HG03575 (cell line): ENCODE measurements around the gene TRIM17.

Source experiments
- ATAC-seq: cut with Tn5 transposase; IDR thresholded peaks from one replicate; pipeline ENCODE4 v1.9.1; 2021; ENCODE audit not compliant: unreplicated experiment, insufficient number of reproducible peaks, low FRiP score; ENCODE audit errors: extremely low read depth

TRIM17 gene

GRCh38 chr1:228416217-228416933, at the start of gene TRIM17:
Gene TRIM17 (minus strand): TSS chr1:228416861. CDS start chr1:228415072, 1,789 bp downstream.
- ATAC-seq = no peak

- ATAC-seq = no peak
Observed at GRCh38 chr1:228465571-228466146, 49.0 kb upstream of the TRIM17 start.

- no peak for ATAC-seq
Observed at GRCh38 chr1:228465141-228465540, 48.5 kb upstream of the TRIM17 start.

GRCh38 chr1:228464487-228464983, 47.9 kb upstream of the TRIM17 start:
- ATAC-seq = peak; percentile 63

DNA sequence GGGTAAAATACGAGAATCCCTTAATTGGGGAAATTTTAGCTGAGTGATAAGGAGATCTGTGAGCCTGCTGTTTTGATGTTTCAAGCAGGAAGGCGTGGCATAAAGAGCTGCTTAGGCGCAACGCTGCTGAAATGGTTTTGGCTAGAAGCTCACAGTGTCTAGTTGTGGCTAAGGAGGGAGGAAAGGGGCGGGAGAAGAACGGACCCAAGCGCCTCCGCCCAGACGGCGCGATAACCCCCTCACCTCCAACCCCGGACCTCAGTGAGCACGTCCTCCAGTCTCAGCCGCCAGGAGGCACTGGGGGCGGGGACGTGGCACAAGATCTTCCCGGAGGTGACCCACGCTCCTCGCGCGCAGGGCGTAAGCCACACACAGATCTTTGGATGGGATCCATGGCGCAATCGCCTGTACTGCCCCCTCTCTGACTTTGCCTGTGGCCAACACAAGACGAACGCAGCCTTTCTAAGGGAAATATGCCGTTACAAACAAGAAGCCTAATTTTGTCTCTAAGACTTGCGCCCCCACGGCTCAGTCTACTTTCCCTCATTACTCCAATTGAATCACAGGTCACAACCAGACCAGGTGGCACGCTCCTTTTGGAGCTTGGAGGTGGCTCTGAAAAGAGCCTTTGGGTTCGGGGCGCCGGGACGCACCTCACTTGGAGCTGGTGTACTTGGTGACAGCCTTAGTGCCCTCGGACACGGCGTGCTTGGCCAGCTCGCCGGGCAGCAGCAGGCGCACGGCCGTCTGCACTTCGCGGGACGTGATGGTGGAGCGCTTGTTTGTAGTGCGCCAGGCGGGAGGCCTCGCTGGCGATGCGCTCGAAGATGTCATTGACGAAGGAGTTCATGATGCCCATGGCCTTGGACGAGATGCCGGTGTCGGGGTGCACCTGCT, 47.1 kb upstream of the TRIM17 start:
- ATAC-seq = no peak

DNA sequence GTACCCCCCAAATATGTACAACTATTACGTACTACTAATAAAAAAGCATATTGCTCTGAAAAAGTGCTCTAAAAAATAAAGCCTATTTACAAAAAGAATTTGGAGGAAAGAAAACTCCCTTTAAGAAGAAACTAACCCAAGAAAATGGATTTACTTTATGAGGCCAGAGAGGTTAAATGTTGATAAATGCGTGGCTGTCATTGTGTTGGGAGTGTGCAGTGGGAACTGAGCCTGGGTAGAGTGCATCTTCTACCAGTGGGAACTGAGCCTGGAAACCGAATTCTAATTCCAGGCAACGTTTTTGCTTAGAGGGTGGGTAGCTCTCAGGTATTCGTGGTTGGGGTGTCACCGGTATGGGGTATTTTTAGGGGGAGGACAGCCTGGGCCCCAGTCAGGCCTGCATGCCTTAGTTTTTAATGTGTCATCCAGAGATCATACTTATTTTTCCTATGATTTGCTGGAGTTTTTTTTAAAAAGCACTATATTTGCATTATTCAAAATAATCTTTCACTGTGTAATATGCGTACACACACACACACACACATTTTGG, 46.4 kb upstream of the TRIM17 start:
- ATAC-seq = no peak

DNA sequence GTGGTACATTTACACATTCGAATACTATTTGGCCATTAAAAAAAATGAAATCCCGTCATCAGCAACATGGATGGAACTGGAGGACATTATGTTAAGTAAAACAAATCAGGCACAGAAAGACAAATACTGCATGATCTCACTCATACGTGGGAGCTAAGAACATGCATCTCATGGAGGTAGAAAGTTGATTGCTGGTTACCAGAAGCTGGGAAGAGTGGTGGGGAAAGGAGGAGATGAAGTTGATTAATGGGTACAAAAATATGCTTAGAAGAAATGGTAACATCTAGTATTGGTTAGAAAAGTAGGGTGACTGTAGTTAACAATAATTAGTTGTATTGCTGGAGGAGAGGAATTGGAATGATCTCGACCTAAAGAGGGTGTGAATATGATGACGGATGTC, 45.9 kb upstream of the TRIM17 start:
- no peak for ATAC-seq

- no peak for ATAC-seq
Observed at GRCh38 chr1:228460821-228461220, 44.2 kb upstream of the TRIM17 start.

- no peak for ATAC-seq
Observed at GRCh38 chr1:228459091-228459993, 42.7 kb upstream of the TRIM17 start.

DNA sequence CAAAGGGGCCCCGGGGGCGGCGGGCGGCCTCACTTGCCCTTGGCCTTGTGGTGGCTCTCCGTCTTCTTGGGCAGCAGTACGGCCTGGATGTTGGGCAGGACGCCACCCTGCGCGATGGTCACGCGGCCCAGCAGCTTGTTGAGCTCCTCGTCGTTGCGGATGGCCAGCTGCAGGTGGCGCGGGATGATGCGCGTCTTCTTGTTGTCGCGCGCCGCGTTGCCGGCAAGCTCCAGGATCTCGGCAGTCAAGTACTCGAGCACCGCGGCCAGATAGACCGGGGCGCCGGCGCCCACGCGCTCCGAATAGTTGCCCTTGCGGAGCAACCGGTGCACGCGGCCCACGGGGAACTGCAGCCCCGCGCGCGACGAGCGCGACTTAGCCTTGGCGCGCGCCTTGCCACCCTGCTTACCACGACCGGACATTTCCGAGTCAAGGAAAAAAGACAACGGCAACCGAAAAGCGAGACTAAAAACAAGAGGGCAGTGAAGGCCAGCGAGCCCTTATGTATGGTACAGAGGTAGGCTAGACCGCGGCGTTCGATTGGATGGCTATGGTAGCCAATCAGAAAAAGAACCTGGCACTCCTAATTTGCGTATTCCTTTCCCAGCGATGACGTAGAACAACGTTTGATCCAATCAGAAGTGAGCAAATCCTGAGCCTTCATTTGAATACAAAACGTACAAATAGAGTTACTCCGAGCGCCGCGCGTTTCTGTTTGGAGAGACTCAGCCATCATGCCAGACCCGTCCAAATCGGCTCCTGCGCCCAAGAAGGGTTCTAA, 40.9 kb upstream of the TRIM17 start:
- ATAC-seq = peak; percentile 70

GRCh38 chr1:228457017-228457395, 40.3 kb upstream of the TRIM17 start:
- no peak for ATAC-seq

GRCh38 chr1:228456252-228457016, 39.8 kb upstream of the TRIM17 start:
- ATAC-seq = no peak

GRCh38 chr1:228455715-228456114, 39.1 kb upstream of the TRIM17 start:
- ATAC-seq = no peak

DNA sequence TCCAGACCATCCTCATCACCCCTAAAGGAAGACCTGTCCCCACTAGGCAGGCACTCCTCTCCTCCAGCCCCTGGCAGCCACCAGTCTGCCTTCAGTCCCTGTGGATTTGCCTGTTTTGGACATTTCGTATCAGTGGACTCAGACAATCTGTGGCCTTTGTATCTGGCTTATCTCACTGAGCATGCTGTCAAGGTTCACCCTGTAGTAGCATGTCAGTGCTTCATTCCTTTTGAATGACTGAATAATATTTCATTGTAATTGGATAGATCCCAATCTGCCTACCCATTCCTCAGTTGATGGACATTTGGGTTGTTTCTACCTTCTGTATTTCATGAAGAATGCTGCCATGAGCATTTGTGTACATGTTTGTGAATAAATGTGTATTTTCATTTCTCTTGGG, 37.6 kb upstream of the TRIM17 start:
- no peak for ATAC-seq

DNA sequence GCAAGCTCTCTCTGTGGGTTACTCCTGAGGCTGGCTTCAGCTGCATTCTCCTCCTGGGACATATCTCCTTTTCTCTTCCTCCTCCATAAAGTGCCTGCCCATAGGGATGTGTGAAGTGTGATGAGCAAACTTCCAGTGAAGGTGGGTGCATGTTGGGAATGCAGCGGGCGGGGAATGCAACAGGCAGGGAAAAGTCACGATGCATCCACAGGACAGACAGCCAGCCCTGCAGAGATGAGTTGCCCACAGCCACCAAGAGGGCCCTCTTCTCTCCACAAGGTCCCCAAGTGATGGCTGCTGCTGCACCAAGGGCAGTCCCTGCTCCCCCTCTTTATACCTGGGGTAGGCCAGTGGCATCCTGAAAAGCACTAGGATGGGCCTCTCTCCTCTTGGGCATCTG, 37.0 kb upstream of the TRIM17 start:
- no peak for ATAC-seq

DNA sequence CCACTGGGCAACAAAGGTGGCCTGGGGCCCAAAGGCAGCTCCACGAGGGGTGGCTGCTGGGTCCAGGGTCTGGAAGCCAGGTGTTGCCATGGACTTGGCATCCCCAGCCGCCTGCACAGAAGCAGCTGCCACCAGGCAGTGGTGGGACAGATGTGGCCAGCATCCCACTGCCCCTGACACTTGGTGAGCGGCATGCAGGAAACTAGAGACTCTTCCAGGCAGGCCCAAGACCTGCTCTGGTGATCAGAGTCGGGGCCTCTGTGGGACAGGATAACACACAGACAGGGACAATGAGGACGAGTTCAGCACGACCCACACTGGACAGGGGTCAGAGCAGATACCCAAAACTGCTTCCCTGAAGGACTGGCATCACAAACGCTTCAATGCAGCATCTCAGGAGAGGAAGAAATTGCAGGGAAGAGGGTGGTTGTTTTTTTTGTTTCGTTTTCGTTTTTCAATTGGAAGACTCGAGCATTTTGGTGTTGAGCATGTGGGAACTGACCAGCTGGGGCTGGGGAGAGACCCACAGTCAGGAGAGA, 36.4 kb upstream of the TRIM17 start:
- ATAC-seq = no peak
